DOHH2 (cell line): Measurements from ENCODE around the gene RNU6-8.
A peak's percentile ranks its signal among the peaks of the same experiment; 100 is the strongest.

ENCODE experiments used
- H3F3A ChIP-seq: fragments of 200-600 bp; sonication (generic), shearing (Covaris generic); 2 replicates; pipeline ENCODE4 v1.6.0; 2016; ENCODE audit warnings: antibody characterized with exemption, mild to moderate bottlenecking; ENCODE audit not compliant: control insufficient read depth, insufficient read depth
- H3K27ac ChIP-seq: fragments of 200-600 bp; sonication (generic); 2 replicates; pipeline ENCODE4 v1.5.1; 2014; ENCODE audit warnings: low read depth, mild to moderate bottlenecking, low read length, moderate library complexity
- H3K27me3 ChIP-seq: fragments of 200-600 bp; sonication (generic); 2 replicates; pipeline ENCODE4 v1.6.1; 2014; ENCODE audit warnings: mild to moderate bottlenecking, low read length, mixed read lengths; ENCODE audit not compliant: control insufficient read depth
- H3K36me3 ChIP-seq: fragments of 200-600 bp; sonication (generic); 2 replicates; pipeline ENCODE4 v1.6.1; 2014; ENCODE audit warnings: mild to moderate bottlenecking, low read length, moderate library complexity, mixed read lengths; ENCODE audit not compliant: control insufficient read depth
- H3K4me1 ChIP-seq: fragments of 200-600 bp; sonication (generic); 2 replicates; pipeline ENCODE4 v1.6.1; 2014; ENCODE audit warnings: mild to moderate bottlenecking, low read length, mixed read lengths; ENCODE audit not compliant: control insufficient read depth
- H3K4me2 ChIP-seq: fragments of 200-600 bp; sonication (generic); 2 replicates; pipeline ENCODE4 v1.6.0; 2014; ENCODE audit warnings: mild to moderate bottlenecking, low read length, moderate library complexity
- H3K4me3 ChIP-seq: fragments of 200-600 bp; sonication (generic); 2 replicates; pipeline ENCODE4 v1.5.1; 2014; ENCODE audit warnings: mild to moderate bottlenecking, low read length, mixed read lengths
- H3K79me2 ChIP-seq: fragments of 200-600 bp; sonication (generic); 2 replicates; pipeline ENCODE4 v1.6.1; 2014; ENCODE audit warnings: mild to moderate bottlenecking, low read length, mixed read lengths; ENCODE audit not compliant: control insufficient read depth
- H3K9me2 ChIP-seq: fragments of 200-600 bp; sonication (generic); replicated peaks from 2 replicates; pipeline ENCODE4 v1.6.1; 2014; ENCODE audit warnings: mild to moderate bottlenecking, low read length, mixed read lengths; ENCODE audit not compliant: control insufficient read depth
- H3K9me3 ChIP-seq: fragments of 200-600 bp; sonication (generic); 2 replicates; pipeline ENCODE4 v1.6.1; 2014; ENCODE audit warnings: antibody characterized with exemption, low read length, mixed read lengths; ENCODE audit not compliant: control insufficient read depth, insufficient read depth
- H4K20me1 ChIP-seq: fragments of 200-600 bp; sonication (generic); 2 replicates; pipeline ENCODE4 v1.6.0; 2014; ENCODE audit warnings: low read depth, mild to moderate bottlenecking, antibody characterized with exemption, low read length, moderate library complexity; ENCODE audit not compliant: control insufficient read depth, insufficient read depth
- CTCF ChIP-seq: fragments of 200-600 bp; sonication (generic); IDR thresholded peaks from one replicate; pipeline ENCODE4 v1.5.1; 2014; ENCODE audit warnings: antibody characterized with exemption, mild to moderate bottlenecking, low read depth, low read length; ENCODE audit not compliant: poor library complexity, severe bottlenecking
- EZH2phosphoT487 ChIP-seq: fragments of 200-600 bp; sonication (generic); IDR thresholded peaks from 2 replicates; pipeline ENCODE4 v1.6.1; 2017; ENCODE audit warnings: borderline replicate concordance, mild to moderate bottlenecking, antibody characterized with exemption, low read length, moderate library complexity, mixed read lengths

Gene RNU6-8

GRCh38 chr14:32202998-32203882 is at the start of gene RNU6-8:
RNU6-8 (minus strand) TSS chr14:32203269.
- no peaks in the 10 kb centered on the region for H3K9me3 ChIP-seq
- no peaks in the 10 kb centered on the region for H3K9me2 ChIP-seq
- peaks cover 41% of the 10 kb centered on the region for H3K4me1 ChIP-seq

GRCh38 chr14:32252030-32252670 is 49.1 kb upstream of the RNU6-8 start:
- Histone ChIP-seq H3K9me2 (no peaks in the 10 kb centered on the region), H4K20me1 (no peaks in the 10 kb centered on the region), H3K9me3 (no peaks in the 10 kb centered on the region), H3K4me3 (no peak overlapping the region), H3K27ac (no peak overlapping the region), H3K36me3 (no peaks in the 10 kb centered on the region), H3K79me2 (no peaks in the 10 kb centered on the region), H3K4me2 (no peak overlapping the region), H3F3A (no peaks in the 10 kb centered on the region), H3K27me3 (no peaks in the 10 kb centered on the region), H3K4me1 (peaks cover 4% of the 10 kb centered on the region)
- TF ChIP-seq CTCF, result peak; percentile 85
- TF ChIP-seq EZH2phosphoT487, result no peak

More at GRCh38 chr14:32202998-32203882, at the start of gene RNU6-8:
- Histone ChIP-seq H4K20me1 (no peaks in the 10 kb centered on the region), H3K79me2 (no peaks in the 10 kb centered on the region), H3F3A (peaks cover 13% of the 10 kb centered on the region), H3K27ac (no peak within 1 kb of the TSS), H3K4me3 (peak within 1 kb of the TSS; percentile 92), H3K36me3 (no peaks in the 10 kb centered on the region), H3K4me2 (peak within 1 kb of the TSS; percentile 86), H3K27me3 (peaks cover 28% of the 10 kb centered on the region)
- TF ChIP-seq EZH2phosphoT487 (no peak), CTCF (no peak)

GRCh38 chr14:32251530-32251929 is 48.5 kb upstream of the RNU6-8 start:
- TF ChIP-seq EZH2phosphoT487 (no peak), CTCF (no peak)

More at GRCh38 chr14:32251530-32251929, 48.5 kb upstream of the RNU6-8 start:
- Histone ChIP-seq H3K4me1 (peaks cover 4% of the 10 kb centered on the region), H3K36me3 (no peaks in the 10 kb centered on the region), H4K20me1 (no peaks in the 10 kb centered on the region), H3K27me3 (no peaks in the 10 kb centered on the region), H3K79me2 (no peaks in the 10 kb centered on the region), H3K9me3 (no peaks in the 10 kb centered on the region), H3K27ac (no peak overlapping the region), H3K9me2 (no peaks in the 10 kb centered on the region), H3K4me2 (no peak overlapping the region), H3K4me3 (no peak overlapping the region), H3F3A (no peaks in the 10 kb centered on the region)
